Vagina (tissue), 2 donors: ENCODE results near the gene IL1R2. TPM values are rescaled to one million over a fixed set of nuclear protein-coding genes. Genes with fewer than 3 reads are reported as not detected.
A peak's percentile ranks its signal among the peaks of the same experiment; 100 is the strongest.

Source experiments
- DNase-seq, 2 donors: peaks; one replicate each; pipeline ENCODE4 v3.0.0-alpha.2; 2017; ENCODE audit errors: extremely low spot score in 2 of 2
- H3K27ac ChIP-seq: fragments of 200-600 bp; sonication (generic); one replicate; pipeline ENCODE4 v1.5.1; 2019
- H3K27me3 ChIP-seq: fragments of 200-600 bp; sonication (generic); one replicate; pipeline ENCODE4 v1.5.1; 2019
- H3K36me3 ChIP-seq, 2 donors: fragments of 200-600 bp; sonication (generic); one replicate each; pipeline ENCODE4 v1.5.1; 2017 to 2019
- H3K4me1 ChIP-seq: fragments of 200-600 bp; sonication (generic); one replicate; pipeline ENCODE4 v1.5.1; 2019
- H3K4me3 ChIP-seq, 2 donors: fragments of 200-600 bp; sonication (generic); 1 replicate in 1 of 2; 2 replicates in 1 of 2; pipeline ENCODE4 v1.5.1; 2016 to 2019
- H3K9me3 ChIP-seq: fragments of 200-600 bp; sonication (generic); one replicate; pipeline ENCODE4 v1.5.1; 2019
- CTCF ChIP-seq, 3 experiments: fragments of 450-650 bp in 2 of 3; fragments of 200-600 bp in 1 of 3; sonication (generic) in 1 of 3; IDR thresholded peaks; one replicate each; pipeline ENCODE4 v1.5.1; 2017 to 2019; ENCODE audit warnings: antibody characterized with exemption in 3 of 3, mild to moderate bottlenecking in 2 of 3, moderate library complexity in 2 of 3
- POLR2A ChIP-seq, 2 donors: fragments of 450-650 bp; IDR thresholded peaks; one replicate each; pipeline ENCODE4 v1.6.1; 2017; ENCODE audit warnings: antibody characterized with exemption in 2 of 2, mild to moderate bottlenecking in 2 of 2, moderate library complexity in 2 of 2
- POLR2AphosphoS5 ChIP-seq, 2 donors: sonication (generic); formaldehyde crosslinking; IDR thresholded peaks; one replicate each; pipeline ENCODE4 v1.9.0; 2017; ENCODE audit warnings: antibody characterized with exemption in 2 of 2, mild to moderate bottlenecking in 2 of 2, low read depth in 1 of 2; ENCODE audit not compliant: insufficient read depth in 1 of 2
- intact Hi-C: fragments of 100-400 bp; cut with DNase I; formaldehyde crosslinking; loops from one replicate; pipeline ENCODE4 v1.15.1; 2023
- total RNA-seq: library from RNA; depleted of rRNA; stranded (reverse); fragments of >200 nt; gene quantifications from one replicate; pipeline ENCODE4 v1.2.3, GENCODE V29; 2016

IL1R2 gene
- total RNA-seq, 1 donor from 2014 or later, result 63.3 TPM

- peaks cover 61% of the 10 kb centered on the region for H3K4me1 ChIP-seq
- no peaks in the 10 kb centered on the region for H3K36me3 ChIP-seq
- peak overlapping the region; percentile 95 for H3K27ac ChIP-seq
- no peak overlapping the region for H3K4me3 ChIP-seq
- peak in 1 of 2 donors; percentile 86 for DNase-seq
- no peak for TF ChIP-seq POLR2A (IDR thresholded peaks at IDR 0.05)
- TF ChIP-seq CTCF (IDR thresholded peaks at IDR 0.05), result no peak
- TF ChIP-seq POLR2AphosphoS5 (IDR thresholded peaks at IDR 0.05; ENCODE audit: insufficient read depth in 1 of 2, low read depth in 1 of 2), result no peak
- H3K27me3 ChIP-seq, result no peaks in the 10 kb centered on the region
- H3K9me3 ChIP-seq, result no peaks in the 10 kb centered on the region
- intact Hi-C loops, result loop anchor here (5.0 kb wide), 2 partner anchors 41 to 79 kb away; partner anchors contain the start of gene IL1R1
These were observed 71.0 kb downstream of the IL1R2 start for GRCh38 chr2:102062802-102063201.

- Histone ChIP-seq H3K9me3 (no peaks in the 10 kb centered on the region), H3K4me1 (peaks cover 61% of the 10 kb centered on the region), H3K36me3 (no peaks in the 10 kb centered on the region), H3K27ac (peak overlapping the region; percentile 95), H3K4me3 (peak overlapping the region in 1 of 2 donors; percentile 17), H3K27me3 (no peaks in the 10 kb centered on the region)
- DNase-seq, result peak in 1 of 2 donors; percentile 88
- TF ChIP-seq POLR2AphosphoS5 (IDR thresholded peaks at IDR 0.05; ENCODE audit: insufficient read depth in 1 of 2, low read depth in 1 of 2), result peak in 1 of 2 donors; percentile 7
- TF ChIP-seq POLR2A (IDR thresholded peaks at IDR 0.05), result no peak
- intact Hi-C loops, result loop anchor here (5.0 kb wide), 2 partner anchors 41 to 79 kb away; partner anchors contain the start of gene IL1R1
These were observed 71.7 kb downstream of the IL1R2 start for GRCh38 chr2:102063487-102063911.

- no peaks in the 10 kb centered on the region for H3K9me3 ChIP-seq
- no peaks in the 10 kb centered on the region for H3K36me3 ChIP-seq
- intact Hi-C loops, result loop anchor here (5.0 kb wide), 2 partner anchors 42 to 78 kb away; partner anchors contain the start of gene IL1R1
- peak overlapping the region in 1 of 2 donors; percentile 17 for H3K4me3 ChIP-seq
- DNase-seq, result peak in 1 of 2 donors; percentile 98
- H3K27ac ChIP-seq, result peak overlapping the region; percentile 95
- TF ChIP-seq CTCF (IDR thresholded peaks at IDR 0.05) (no peak), POLR2AphosphoS5 (IDR thresholded peaks at IDR 0.05; ENCODE audit: insufficient read depth in 1 of 2, low read depth in 1 of 2) (peak; percentile 81 to 93)
- no peaks in the 10 kb centered on the region for H3K27me3 ChIP-seq
- H3K4me1 ChIP-seq, result peaks cover 56% of the 10 kb centered on the region
These were observed 72.3 kb downstream of the IL1R2 start for GRCh38 chr2:102063941-102064678.

- Histone ChIP-seq H3K27me3 (no peaks in the 10 kb centered on the region), H3K9me3 (no peaks in the 10 kb centered on the region), H3K27ac (peak overlapping the region; percentile 95), H3K36me3 (no peaks in the 10 kb centered on the region), H3K4me1 (peaks cover 54% of the 10 kb centered on the region), H3K4me3 (peak overlapping the region in 1 of 2 donors; percentile 17)
- intact Hi-C loops, result loop anchor here (5.0 kb wide), 2 partner anchors 43 to 77 kb away; partner anchors contain the start of gene IL1R1
- DNase-seq, result peak in 1 of 2 donors; percentile 86
- TF ChIP-seq CTCF (IDR thresholded peaks at IDR 0.05), result no peak
- no peak for TF ChIP-seq POLR2AphosphoS5 (IDR thresholded peaks at IDR 0.05; ENCODE audit: insufficient read depth in 1 of 2, low read depth in 1 of 2)
- no peak for TF ChIP-seq POLR2A (IDR thresholded peaks at IDR 0.05)
These were observed 73.2 kb downstream of the IL1R2 start for GRCh38 chr2:102064679-102065674.

- Histone ChIP-seq H3K4me1 (peaks cover 62% of the 10 kb centered on the region), H3K27ac (peak overlapping the region; percentile 95), H3K27me3 (no peaks in the 10 kb centered on the region), H3K9me3 (no peaks in the 10 kb centered on the region), H3K36me3 (no peaks in the 10 kb centered on the region), H3K4me3 (no peak overlapping the region)
- DNase-seq, result peak in 1 of 2 donors; percentile 86
- intact Hi-C loops, result no loop called here
- TF ChIP-seq POLR2A (IDR thresholded peaks at IDR 0.05) (no peak), CTCF (IDR thresholded peaks at IDR 0.05) (no peak), POLR2AphosphoS5 (IDR thresholded peaks at IDR 0.05; ENCODE audit: insufficient read depth in 1 of 2, low read depth in 1 of 2) (no peak)
These were observed 74.0 kb downstream of the IL1R2 start for GRCh38 chr2:102065675-102066252.
